Measurements from ENCODE around the gene CHCHD4.

- TF ChIP-seq POLR2AphosphoS5 (IDR thresholded peaks at IDR 0.05; ENCODE audit: low read depth) (no peak), CTCF (IDR thresholded peaks at IDR 0.05; ENCODE audit: insufficient read depth, low read length) (no peak), REST (IDR thresholded peaks at IDR 0.05; ENCODE audit: insufficient replicate concordance, low read depth) (no peak), SPI1 (IDR thresholded peaks at IDR 0.05; ENCODE audit: borderline replicate concordance, low read depth) (no peak), GABPA (IDR thresholded peaks at IDR 0.05; ENCODE audit: low read depth) (no peak)
These were observed 61.5 kb downstream of the CHCHD4 start for GRCh38 chr3:14063152-14063551.
